HCT116 (cell line): ENCODE measurements around the gene PFKFB2.

Source experiments
- CTCF ChIP-seq, 3 experiments: fragments of 200-600 bp in 1 of 3; sonication (generic) in 1 of 3; IDR thresholded peaks in 2 of 3; conservative IDR thresholded peaks in 1 of 3; 2 replicates each; pipeline ENCODE4 v1.5.1; 2012 to 2017; ENCODE audit warnings: low read depth in 2 of 3, low read length in 2 of 3, antibody characterized with exemption in 1 of 3, borderline replicate concordance in 1 of 3, control low read depth in 1 of 3, mild to moderate bottlenecking in 1 of 3, mixed read lengths in 1 of 3, mixed run types in 1 of 3, moderate library complexity in 1 of 3; ENCODE audit not compliant: insufficient read depth in 1 of 3
- MAX ChIP-seq: IDR thresholded peaks from 2 replicates; pipeline ENCODE4 v1.6.1; 2012
- REST ChIP-seq: IDR thresholded peaks from 2 replicates; pipeline ENCODE4 v1.6.1; 2012; ENCODE audit warnings: low read depth
- ZNF274 ChIP-seq: fragments of 200-500 bp; sonication (Bioruptor generic); IDR thresholded peaks from 2 replicates; pipeline ENCODE4 v1.6.1; 2014; ENCODE audit warnings: mild to moderate bottlenecking, low read depth, low read length, inconsistent platforms

GRCh38 chr1:207081806-207082205 is 28.7 kb downstream of the PFKFB2 start:
- TF ChIP-seq MAX (no peak), ZNF274 (no peak), REST (no peak), CTCF (IDR thresholded peaks at IDR 0.05 in 2 of 3, conservative IDR thresholded peaks at IDR 0.05 in 1 of 3; ENCODE audit: borderline replicate concordance in 1 of 3, insufficient read depth in 1 of 3, low read depth in 2 of 3, low read length in 2 of 3) (no peak)
